K562 (cell line): ENCODE results near the gene TPI1. TPM values are rescaled to one million over a fixed set of nuclear protein-coding genes. Genes with fewer than 3 reads are reported as not detected.
A peak's percentile ranks its signal among the peaks of the same experiment; 100 is the strongest.

ENCODE experiments used
- ATAC-seq: fragments of 200-7000 bp; cut with Tn5 transposase; 3 replicates; pipeline ENCODE4 v1.9.1; 2020; ENCODE audit warnings: moderate library complexity
- BruUV-seq: library from RNA; stranded (reverse); fragments of 400-500 nt; replicated peaks from 2 replicates; lab custom pipeline; 2021; lab: Mats Ljungman, UMichigan
- CTCF ChIA-PET: fragments of 300-600 bp; formaldehyde crosslinking; extraction: SDS; loops from one replicate; lab custom pipeline; 2021; ENCODE audit warnings: low intra/inter-chr PET ratio; lab: Yijun Ruan, JAX
- POLR2A ChIA-PET: fragments of 300-600, 350-650 bp; sonication (Branson Sonifier 250); formaldehyde crosslinking; extraction: SDS; loops from one replicate; lab custom pipeline; 2021; ENCODE audit warnings: antibody characterized with exemption, inconsistent platforms; lab: Yijun Ruan, JAX
- DNase-seq, 4 experiments: peaks; one replicate each; pipeline versions ENCODE4 v3.0.0 to v3.0.0-alpha.2; 2011 to 2018; ENCODE audit warnings: low spot score in 3 of 4, mixed read lengths in 3 of 4; ENCODE audit errors: extremely low read depth in 1 of 4
- FAIRE-seq: peaks from 2 replicates; lab custom pipeline; 2011; peaks lifted over from hg19 to GRCh38; lab: Jason Lieb, UNC
- H2AFZ ChIP-seq: 2 replicates; pipeline ENCODE4 v1.6.0; 2011; ENCODE audit warnings: low read depth, low read length, control low read depth, inconsistent platforms
- H3K27ac ChIP-seq: fragments of 200-600 bp; 3 replicates; pipeline ENCODE4 v1.8.0; 2011; ENCODE audit warnings: low read depth, mild to moderate bottlenecking, control low read depth, inconsistent platforms, low read length, moderate library complexity, mixed read lengths; ENCODE audit errors: extremely low read depth
- H3K27me3 ChIP-seq, 2 experiments: fragments of 300-600 bp in 1 of 2; 2 replicates in 1 of 2; 3 replicates in 1 of 2; pipeline versions ENCODE4 v1.6.0 to v1.8.0; 2011; ENCODE audit warnings: inconsistent platforms in 2 of 2, low read length in 2 of 2, mild to moderate bottlenecking in 1 of 2, mixed read lengths in 1 of 2, moderate library complexity in 1 of 2; ENCODE audit not compliant: control insufficient read depth in 2 of 2, insufficient read depth in 2 of 2
- H3K36me3 ChIP-seq: fragments of 300-600 bp; 3 replicates; pipeline ENCODE4 v1.8.0; 2011; ENCODE audit warnings: mild to moderate bottlenecking, low read length, inconsistent platforms; ENCODE audit not compliant: control insufficient read depth, insufficient read depth
- H3K4me1 ChIP-seq, 2 experiments: fragments of 200-600 bp in 1 of 2; replicated peaks in 1 of 2; 2 replicates in 1 of 2; 3 replicates in 1 of 2; pipeline versions ENCODE4 v1.5.1 to v1.8.0; 2011; ENCODE audit warnings: inconsistent platforms in 2 of 2, low read length in 2 of 2, mild to moderate bottlenecking in 1 of 2, mixed read lengths in 1 of 2, moderate library complexity in 1 of 2; ENCODE audit not compliant: control insufficient read depth in 2 of 2, insufficient read depth in 2 of 2
- H3K4me2 ChIP-seq: 2 replicates; pipeline ENCODE4 v1.6.1; 2011; ENCODE audit warnings: low read length, control low read depth, inconsistent platforms, mixed read lengths; ENCODE audit not compliant: insufficient read depth
- H3K4me3 ChIP-seq: fragments of 200-600 bp; sonication (generic), shearing (Covaris generic); 2 replicates; pipeline ENCODE4 v1.5.1; 2016; ENCODE audit warnings: control low read depth, inconsistent platforms
- H3K79me2 ChIP-seq: fragments of 200-600 bp; 3 replicates; pipeline ENCODE4 v1.8.0; 2011; ENCODE audit warnings: low read length, inconsistent platforms; ENCODE audit not compliant: control insufficient read depth, insufficient read depth
- H3K9ac ChIP-seq, 2 experiments: 2 replicates each; pipeline versions ENCODE4 v1.6.0 to v1.6.1; 2011; ENCODE audit warnings: low read depth in 2 of 2, low read length in 2 of 2, control low read depth in 1 of 2, inconsistent platforms in 1 of 2, mild to moderate bottlenecking in 1 of 2, mixed read lengths in 1 of 2; ENCODE audit not compliant: insufficient read depth in 1 of 2
- H3K9me1 ChIP-seq: one replicate; pipeline ENCODE4 v1.6.0; 2011; ENCODE audit warnings: inconsistent platforms, mild to moderate bottlenecking, low read length, moderate library complexity; ENCODE audit not compliant: control insufficient read depth, insufficient read depth
- H3K9me3 ChIP-seq: replicated peaks from 2 replicates; pipeline ENCODE4 v1.5.1; 2011; ENCODE audit warnings: low read depth, low read length, inconsistent platforms; ENCODE audit not compliant: control insufficient read depth, insufficient read depth
- H4K20me1 ChIP-seq: replicated peaks from 2 replicates; pipeline ENCODE4 v1.6.1; 2011; ENCODE audit warnings: low read length, inconsistent platforms, mixed read lengths; ENCODE audit not compliant: control insufficient read depth, insufficient read depth
- CAMTA2 ChIP-seq: fragments of 250-450 bp; sonication (Bioruptor Pico); conservative IDR thresholded peaks from 2 replicates; pipeline ENCODE4 v1.5.1; 2022
- CBFA2T3 ChIP-seq: fragments of 450-650 bp; IDR thresholded peaks from 2 replicates; pipeline ENCODE4 v1.6.1; 2017
- CGGBP1 ChIP-seq: fragments of 250-450 bp; sonication (Bioruptor Pico); IDR thresholded peaks from 2 replicates; pipeline ENCODE4 v1.9.0; 2021; ENCODE audit warnings: mild to moderate bottlenecking
- GATA2 ChIP-seq: sonication (generic); formaldehyde crosslinking; IDR thresholded peaks from 2 replicates; pipeline ENCODE4 v1.4.0; 2020; ENCODE audit warnings: mild to moderate bottlenecking, missing genetic modification reagents
- HDAC3 ChIP-seq: fragments of 450-650 bp; IDR thresholded peaks from 2 replicates; pipeline ENCODE4 v1.6.1; 2018; ENCODE audit warnings: borderline replicate concordance, mild to moderate bottlenecking, moderate library complexity; ENCODE audit not compliant: partially characterized antibody
- MBD2 ChIP-seq: sonication (generic); IDR thresholded peaks from 2 replicates; pipeline ENCODE4 v1.6.1; 2016; ENCODE audit warnings: low read depth, borderline replicate concordance
- NRF1 ChIP-seq, 2 experiments: fragments of 450-650 bp; IDR thresholded peaks in 1 of 2; conservative IDR thresholded peaks in 1 of 2; 2 replicates each; pipeline ENCODE4 v1.6.1; 2014; ENCODE audit warnings: mild to moderate bottlenecking in 2 of 2
- VEZF1 ChIP-seq: fragments of 200-800 bp; sonication (Bioruptor generic); IDR thresholded peaks from 2 replicates; pipeline ENCODE4 v1.6.1; 2017; ENCODE audit warnings: missing genetic modification characterization, missing compliant biosample characterization
- ZBTB33 ChIP-seq: sonication (generic); formaldehyde crosslinking; IDR thresholded peaks from 2 replicates; pipeline ENCODE4 v1.8.1; 2023; ENCODE audit warnings: mild to moderate bottlenecking, missing genetic modification reagents
- WGBS: fragments of 100-300 bp; shearing (Covaris generic); methylation state at CpG from one replicate; pipeline ENCODE4 v1.1.6; 2016; ENCODE audit warnings: low coverage, mixed read lengths; ENCODE audit not compliant: insufficient coverage; ENCODE audit errors: missing lambda C conversion rate; 5-methylcytosine and 5-hydroxymethylcytosine counted together
- in situ Hi-C: fragments of 300-500 bp; cut with MboI; formaldehyde crosslinking; loops from 4 replicates; pipeline ENCODE4 v1.15.0; 2018; ENCODE audit warnings: inconsistent platforms, mixed read lengths
- intact Hi-C: fragments of 100-400 bp; cut with micrococcal nuclease; formaldehyde crosslinking; loops from 2 replicates; pipeline ENCODE4 v1.14.2; 2022
- polyA plus RNA-seq, 8 experiments: library from polyadenylated mRNA; depleted of rRNA in 4 of 8; stranded (reverse) in 5 of 8; unstranded in 3 of 8; fragments of >200 nt; fragmentation: Nextera tagmentation in 2 of 8; fragmentation: Illumina TruSeq in 1 of 8; extraction: Ambion mirVana in 2 of 8; extraction: Trizol in 1 of 8; gene quantifications; 2 replicates each; pipeline versions ENCODE4 v1.2.1 to v1.2.3, GENCODE V29; 2011 to 2014; ENCODE audit warnings: inconsistent platforms in 1 of 8, missing spikeins in 1 of 8
- total RNA-seq, 7 experiments: library from RNA; depleted of rRNA in 6 of 7; stranded (reverse); fragments of >200 nt in 6 of 7; fragmentation: Illumina TruSeq in 2 of 7; extraction: Trizol in 2 of 7; gene quantifications; 2 replicates each; pipeline versions ENCODE4 v1.2.1 to v1.2.3, GENCODE V29; 2011 to 2021; ENCODE audit warnings: low replicate concordance in 1 of 7
- TF ChIP-seq, protein P1 (sequence below): sonication (generic); formaldehyde crosslinking; IDR thresholded peaks from 2 replicates; pipeline ENCODE4 v1.9.0; 2022; ENCODE audit warnings: mild to moderate bottlenecking, missing genetic modification reagents
- TF ChIP-seq, protein P2 (sequence below): fragments of 250-450 bp; sonication (Bioruptor Pico); IDR thresholded peaks from 2 replicates; pipeline ENCODE4 v1.5.0; 2022; ENCODE audit warnings: mild to moderate bottlenecking

Gene TPI1
- total and polyA plus RNA-seq, 9 of the 15 experiments (the other 6 are each of a cell fraction or from before 2014, with no cell fraction given), result 662 to 4,971 (median 892) TPM

GRCh38 chr12:6914947-6915788 is 47.8 kb downstream of the TPI1 start:
- Histone ChIP-seq H4K20me1 (no peaks in the 10 kb centered on the region), H3K79me2 (peaks cover 19% of the 10 kb centered on the region), H3K27ac (no peak overlapping the region; the same call in 2 of the 3 replicates), H3K4me1 (peaks cover 12 to 40% of the 10 kb centered on the region in 2 experiments; a peak in 4 of 5 replicates), H3K27me3 (no peaks in the 10 kb centered on the region), H3K9me1 (peaks cover 6% of the 10 kb centered on the region), H3K4me3 (peak overlapping the region; percentile 46), H2AFZ (peak overlapping the region; percentile 59), H3K36me3 (peaks cover 19% of the 10 kb centered on the region; the same call in 2 of the 3 replicates), H3K9me3 (no peaks in the 10 kb centered on the region), H3K9ac (peak overlapping the region; percentile 34 to 87; a peak in 3 of 4 replicates), H3K4me2 (peak overlapping the region; percentile 76)
- in situ Hi-C loops (no loop called here), intact Hi-C loops (no loop called here)
- POLR2A ChIA-PET, result no interaction called here
- CTCF ChIA-PET, result no interaction called here
- ATAC-seq (peak; percentile 77), DNase-seq (peak; percentile 70 to 84 (median 72)), FAIRE-seq (no peak)
- 23% methylated on average over 7 of the region's 29 CpGs for WGBS
- TF ChIP-seq, protein P1, sequence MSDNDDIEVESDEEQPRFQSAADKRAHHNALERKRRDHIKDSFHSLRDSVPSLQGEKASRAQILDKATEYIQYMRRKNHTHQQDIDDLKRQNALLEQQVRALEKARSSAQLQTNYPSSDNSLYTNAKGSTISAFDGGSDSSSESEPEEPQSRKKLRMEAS (CRISPR knock-in tag), result no peak
- TF ChIP-seq CAMTA2 (CRISPR knock-in tag) (no peak), CGGBP1 (no peak), MBD2 (no peak), HDAC3 (no peak), ZBTB33 (CRISPR knock-in tag) (peak; percentile 5; the same call in 1 of the 2 replicates), GATA2 (CRISPR knock-in tag) (0 out of 2 replicates have a peak, but pooled peaks have one; percentile 34), VEZF1 (CRISPR knock-in tag) (peak; percentile 46; the same call in 1 of the 2 replicates), CBFA2T3 (no peak), NRF1 (conservative IDR thresholded peaks at IDR 0.05 in 1 of 2, IDR thresholded peaks at IDR 0.05 in 1 of 2) (0 out of 4 replicates have a peak, but pooled peaks have one; percentile 4 to 6)
- TF ChIP-seq, protein P2, sequence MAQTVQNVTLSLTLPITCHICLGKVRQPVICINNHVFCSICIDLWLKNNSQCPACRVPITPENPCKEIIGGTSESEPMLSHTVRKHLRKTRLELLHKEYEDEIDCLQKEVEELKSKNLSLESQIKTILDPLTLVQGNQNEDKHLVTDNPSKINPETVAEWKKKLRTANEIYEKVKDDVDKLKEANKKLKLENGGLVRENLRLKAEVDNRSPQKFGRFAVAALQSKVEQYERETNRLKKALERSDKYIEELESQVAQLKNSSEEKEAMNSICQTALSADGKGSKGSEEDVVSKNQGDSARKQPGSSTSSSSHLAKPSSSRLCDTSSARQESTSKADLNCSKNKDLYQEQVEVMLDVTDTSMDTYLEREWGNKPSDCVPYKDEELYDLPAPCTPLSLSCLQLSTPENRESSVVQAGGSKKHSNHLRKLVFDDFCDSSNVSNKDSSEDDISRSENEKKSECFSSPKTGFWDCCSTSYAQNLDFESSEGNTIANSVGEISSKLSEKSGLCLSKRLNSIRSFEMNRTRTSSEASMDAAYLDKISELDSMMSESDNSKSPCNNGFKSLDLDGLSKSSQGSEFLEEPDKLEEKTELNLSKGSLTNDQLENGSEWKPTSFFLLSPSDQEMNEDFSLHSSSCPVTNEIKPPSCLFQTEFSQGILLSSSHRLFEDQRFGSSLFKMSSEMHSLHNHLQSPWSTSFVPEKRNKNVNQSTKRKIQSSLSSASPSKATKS (CRISPR knock-in tag), result no peak
- BruUV-seq, result no TSS peak
